HFFc6 (cell line): Measurements from ENCODE around the gene PHF1. TPM values are rescaled to one million over a fixed set of nuclear protein-coding genes. Genes with fewer than 3 reads are reported as not detected.

Experiments
- DNase-seq: peaks from one replicate; pipeline ENCODE4 v3.0.0-alpha.2; 2018
- H3K27ac Mint-ChIP-seq: 2 replicates; pipeline ENCODE4 v1.8.0; 2020; ENCODE audit warnings: mild to moderate bottlenecking, mixed read lengths
- H3K27me3 Mint-ChIP-seq: 2 replicates; pipeline ENCODE4 v1.8.0; 2021; ENCODE audit warnings: mild to moderate bottlenecking, moderate library complexity, mixed read lengths; ENCODE audit not compliant: insufficient read depth
- H3K36me3 Mint-ChIP-seq: 2 replicates; pipeline ENCODE4 v1.8.0; 2021; ENCODE audit warnings: low read depth, mixed read lengths
- H3K4me1 Mint-ChIP-seq: 2 replicates; pipeline ENCODE4 v1.8.0; 2020; ENCODE audit warnings: low read depth, mixed read lengths
- H3K4me3 Mint-ChIP-seq: 2 replicates; pipeline ENCODE4 v1.8.0; 2020; ENCODE audit warnings: mild to moderate bottlenecking, moderate library complexity, mixed read lengths
- H3K9me3 Mint-ChIP-seq: 2 replicates; pipeline ENCODE4 v1.8.0; 2020; ENCODE audit warnings: mild to moderate bottlenecking, mixed read lengths
- CTCF ChIP-seq: fragments of 200-600 bp; sonication (generic); IDR thresholded peaks from 2 replicates; pipeline ENCODE4 v1.5.0; 2021; ENCODE audit warnings: antibody characterized with exemption, mild to moderate bottlenecking
- total RNA-seq, 6 experiments: library from RNA; stranded (reverse); fragmentation: NEBNext Ultra II Directional; extraction: Animal tissue kit (Norgen Biotek cat#: 25700); gene quantifications; 2 replicates in 1 of 6; 3 replicates in 5 of 6; pipeline ENCODE4 v1.2.3, GENCODE V29; 2021

Gene PHF1
- total RNA-seq, 6 experiments from 2014 or later: 43.2 to 52.8 (median 51.4) TPM

GRCh38 chr6:33411632-33412005 is 805 bp downstream of the PHF1 start:
- Mint-ChIP-seq H3K4me3 (peak overlapping the region; percentile 89), H3K27ac (peak overlapping the region; percentile 78), H3K36me3 (peaks cover 43% of the 10 kb centered on the region), H3K9me3 (no peaks in the 10 kb centered on the region), H3K4me1 (peaks cover 62% of the 10 kb centered on the region), H3K27me3 (peaks cover 12% of the 10 kb centered on the region)
- no peak for TF ChIP-seq CTCF
- no peak for DNase-seq

GRCh38 chr6:33412140-33413009 is 1.6 kb downstream of the PHF1 start:
- peaks cover 51% of the 10 kb centered on the region for H3K36me3 Mint-ChIP-seq
- peak overlapping the region; percentile 89 for H3K4me3 Mint-ChIP-seq
- H3K9me3 Mint-ChIP-seq: no peaks in the 10 kb centered on the region
- no peak for TF ChIP-seq CTCF
- H3K27me3 Mint-ChIP-seq: peaks cover 16% of the 10 kb centered on the region
- H3K4me1 Mint-ChIP-seq: peaks cover 66% of the 10 kb centered on the region
- peak overlapping the region; percentile 100 for H3K27ac Mint-ChIP-seq
- no peak for DNase-seq

GRCh38 chr6:33413241-33414120 is 2.7 kb downstream of the PHF1 start:
- H3K27ac Mint-ChIP-seq: peak overlapping the region; percentile 100
- TF ChIP-seq CTCF: no peak
- peaks cover 69% of the 10 kb centered on the region for H3K4me1 Mint-ChIP-seq

GRCh38 chr6:33414592-33415271 is 3.9 kb downstream of the PHF1 start:
- Mint-ChIP-seq H3K4me1 (peaks cover 75% of the 10 kb centered on the region), H3K27ac (peak overlapping the region; percentile 100), H3K36me3 (peaks cover 52% of the 10 kb centered on the region), H3K27me3 (peaks cover 17% of the 10 kb centered on the region), H3K9me3 (no peaks in the 10 kb centered on the region), H3K4me3 (peak overlapping the region; percentile 98)
- TF ChIP-seq CTCF: peak; percentile 64; the same call in 1 of the 2 replicates
- DNase-seq: no peak

More at GRCh38 chr6:33413241-33414120, 2.7 kb downstream of the PHF1 start:
- Mint-ChIP-seq H3K4me3 (peak overlapping the region; percentile 31), H3K9me3 (no peaks in the 10 kb centered on the region), H3K27me3 (peaks cover 16% of the 10 kb centered on the region), H3K36me3 (peaks cover 52% of the 10 kb centered on the region)
- no peak for DNase-seq

GRCh38 chr6:33415831-33416230 is 5.0 kb downstream of the PHF1 start:
- H3K4me1 Mint-ChIP-seq: peaks cover 74% of the 10 kb centered on the region
- no peak for TF ChIP-seq CTCF
- peaks cover 52% of the 10 kb centered on the region for H3K36me3 Mint-ChIP-seq
- no peaks in the 10 kb centered on the region for H3K9me3 Mint-ChIP-seq
- peak overlapping the region; percentile 100 for H3K27ac Mint-ChIP-seq
- peak overlapping the region; percentile 98 for H3K4me3 Mint-ChIP-seq
- DNase-seq: no peak
- H3K27me3 Mint-ChIP-seq: peaks cover 17% of the 10 kb centered on the region
